ENCODE data around the gene LHPP. TPM values are rescaled to one million over a fixed set of nuclear protein-coding genes. Genes with fewer than 3 reads are reported as not detected.

Gene LHPP
- total and polyA plus RNA-seq, 8 donors: 8.5 to 48.7 (median 17.0) TPM

- intact Hi-C loops (cut with DNase I; ENCODE audit: low total_unique reads): no loop called here
- Histone ChIP-seq H3K36me3 (no peaks in the 10 kb centered on the region), H3K27me3 (no peaks in the 10 kb centered on the region), H3K9me3 (no peaks in the 10 kb centered on the region), H3K4me3 (no peak overlapping the region), H3K4me1 (peaks cover 0 to 9% (median 3%) of the 10 kb centered on the region in 4 donors), H3K27ac (no peak overlapping the region)
- TF ChIP-seq CTCF (IDR thresholded peaks at IDR 0.05): no peak
- no peak for DNase-seq
- WGBS, 5 donors: 48 to 68% (median 61%) methylated on average over 16 to 21 of the region's 21 CpGs
These were observed 135.6 kb downstream of the LHPP start for GRCh38 chr10:124596962-124597845.

- Histone ChIP-seq H3K36me3 (no peaks in the 10 kb centered on the region), H3K27me3 (no peaks in the 10 kb centered on the region), H3K9me3 (no peaks in the 10 kb centered on the region), H3K4me1 (peaks cover 0 to 9% (median 3%) of the 10 kb centered on the region in 4 donors), H3K27ac (no peak overlapping the region), H3K4me3 (no peak overlapping the region)
- TF ChIP-seq CTCF (IDR thresholded peaks at IDR 0.05) (no peak), EP300 (IDR thresholded peaks at IDR 0.05) (no peak), POLR2AphosphoS5 (IDR thresholded peaks at IDR 0.05) (no peak), POLR2A (IDR thresholded peaks at IDR 0.05) (no peak)
- 58 to 87% (median 72%) methylated on average over 5 to 10 of the region's 10 CpGs for whole genome bisulfite sequencing, 5 donors
- no peak for DNase-seq
- intact Hi-C loops (cut with DNase I; ENCODE audit: low total_unique reads): no loop called here
These were observed 136.2 kb downstream of the LHPP start for GRCh38 chr10:124597846-124598165.

- no peaks in the 10 kb centered on the region for H3K9me3 ChIP-seq
- no peaks in the 10 kb centered on the region for H3K36me3 ChIP-seq
- H3K27ac ChIP-seq: no peak overlapping the region
- TF ChIP-seq POLR2AphosphoS5 (IDR thresholded peaks at IDR 0.05): no peak
- TF ChIP-seq POLR2A (IDR thresholded peaks at IDR 0.05): no peak
- TF ChIP-seq EP300 (IDR thresholded peaks at IDR 0.05): no peak
- no peak for TF ChIP-seq CTCF (IDR thresholded peaks at IDR 0.05)
- intact Hi-C loops (cut with DNase I; ENCODE audit: low total_unique reads): no loop called here
- DNase-seq: no peak
- no peaks in the 10 kb centered on the region for H3K27me3 ChIP-seq
- WGBS, 5 donors: 79 to 92% (median 88%) methylated on average over 2 to 6 of the region's 6 CpGs
- peaks cover 0 to 9% (median 3%) of the 10 kb centered on the region in 4 donors for H3K4me1 ChIP-seq
- H3K4me3 ChIP-seq: no peak overlapping the region
These were observed 136.6 kb downstream of the LHPP start for GRCh38 chr10:124598196-124598595.

GRCh38 chr10:124598773-124599587 lies 137.4 kb downstream of the LHPP start:
- DNase-seq: no peak
- no peak overlapping the region for H3K4me3 ChIP-seq
- intact Hi-C loops (cut with DNase I; ENCODE audit: low total_unique reads): no loop called here

More at GRCh38 chr10:124598773-124599587, 137.4 kb downstream of the LHPP start:
- Histone ChIP-seq H3K36me3 (no peaks in the 10 kb centered on the region), H3K9me3 (no peaks in the 10 kb centered on the region), H3K27ac (no peak overlapping the region), H3K4me1 (peaks cover 0 to 9% (median 3%) of the 10 kb centered on the region in 4 donors), H3K27me3 (no peaks in the 10 kb centered on the region)
- WGBS, 5 donors: 93 to 98% (median 97%) methylated on average over 13 of the region's 13 CpGs
- TF ChIP-seq EP300 (IDR thresholded peaks at IDR 0.05) (no peak), CTCF (IDR thresholded peaks at IDR 0.05) (no peak), POLR2A (IDR thresholded peaks at IDR 0.05) (no peak), POLR2AphosphoS5 (IDR thresholded peaks at IDR 0.05) (no peak)
